Cardiac ventricle fibroblast (primary cell): Measurements from ENCODE around the gene PROM2. TPM values are rescaled to one million over a fixed set of nuclear protein-coding genes. Genes with fewer than 3 reads are reported as not detected.

Experiments used
- total RNA-seq: library from RNA; depleted of rRNA; stranded (reverse); fragments of >200 nt; gene quantifications from 2 replicates; pipeline ENCODE4 v1.2.3, GENCODE V29; 2015

The PROM2 gene, protein sequence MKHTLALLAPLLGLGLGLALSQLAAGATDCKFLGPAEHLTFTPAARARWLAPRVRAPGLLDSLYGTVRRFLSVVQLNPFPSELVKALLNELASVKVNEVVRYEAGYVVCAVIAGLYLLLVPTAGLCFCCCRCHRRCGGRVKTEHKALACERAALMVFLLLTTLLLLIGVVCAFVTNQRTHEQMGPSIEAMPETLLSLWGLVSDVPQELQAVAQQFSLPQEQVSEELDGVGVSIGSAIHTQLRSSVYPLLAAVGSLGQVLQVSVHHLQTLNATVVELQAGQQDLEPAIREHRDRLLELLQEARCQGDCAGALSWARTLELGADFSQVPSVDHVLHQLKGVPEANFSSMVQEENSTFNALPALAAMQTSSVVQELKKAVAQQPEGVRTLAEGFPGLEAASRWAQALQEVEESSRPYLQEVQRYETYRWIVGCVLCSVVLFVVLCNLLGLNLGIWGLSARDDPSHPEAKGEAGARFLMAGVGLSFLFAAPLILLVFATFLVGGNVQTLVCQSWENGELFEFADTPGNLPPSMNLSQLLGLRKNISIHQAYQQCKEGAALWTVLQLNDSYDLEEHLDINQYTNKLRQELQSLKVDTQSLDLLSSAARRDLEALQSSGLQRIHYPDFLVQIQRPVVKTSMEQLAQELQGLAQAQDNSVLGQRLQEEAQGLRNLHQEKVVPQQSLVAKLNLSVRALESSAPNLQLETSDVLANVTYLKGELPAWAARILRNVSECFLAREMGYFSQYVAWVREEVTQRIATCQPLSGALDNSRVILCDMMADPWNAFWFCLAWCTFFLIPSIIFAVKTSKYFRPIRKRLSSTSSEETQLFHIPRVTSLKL
- total RNA-seq: 0.25 and 0.29 TPM in 2 replicates

DNA sequence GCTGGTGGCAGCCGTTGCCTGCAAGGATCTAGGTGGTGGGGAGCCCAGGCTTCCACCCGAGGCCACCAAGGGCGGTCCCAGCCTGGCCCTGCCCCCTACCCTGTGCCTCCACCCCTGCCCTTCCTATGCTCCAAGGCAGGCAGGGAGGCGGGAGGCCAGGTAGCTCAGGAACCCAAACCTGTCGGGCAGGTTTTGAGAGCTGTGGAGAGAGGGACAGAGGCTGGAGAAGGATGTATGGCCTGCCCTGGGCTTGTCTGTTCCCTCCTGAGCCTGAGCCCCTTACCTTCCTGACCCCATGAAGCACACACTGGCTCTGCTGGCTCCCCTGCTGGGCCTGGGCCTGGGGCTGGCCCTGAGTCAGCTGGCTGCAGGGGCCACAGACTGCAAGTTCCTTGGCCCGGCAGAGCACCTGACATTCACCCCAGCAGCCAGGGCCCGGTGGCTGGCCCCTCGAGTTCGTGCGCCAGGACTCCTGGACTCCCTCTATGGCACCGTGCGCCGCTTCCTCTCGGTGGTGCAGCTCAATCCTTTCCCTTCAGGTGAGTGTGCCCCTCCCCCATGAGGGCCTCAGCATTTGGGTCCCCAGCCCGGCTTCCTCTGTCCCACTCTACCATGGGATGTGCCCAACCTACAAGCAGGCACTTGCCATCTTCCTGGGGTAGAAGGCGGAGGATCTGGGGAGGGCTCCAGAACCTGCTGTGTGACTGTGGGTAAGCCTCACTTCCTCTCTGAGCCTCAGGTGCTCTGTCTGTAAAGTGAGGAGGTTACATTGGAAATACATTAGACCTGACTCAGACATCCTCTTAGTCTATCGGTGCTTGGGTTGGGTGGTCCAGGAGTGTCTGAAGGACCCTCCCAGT is at the start of gene PROM2:
PROM2 (plus strand) TSS at position 159 of the 860 bp plus-strand sequence; CDS start at position 296, 137 bp downstream.

DNA sequence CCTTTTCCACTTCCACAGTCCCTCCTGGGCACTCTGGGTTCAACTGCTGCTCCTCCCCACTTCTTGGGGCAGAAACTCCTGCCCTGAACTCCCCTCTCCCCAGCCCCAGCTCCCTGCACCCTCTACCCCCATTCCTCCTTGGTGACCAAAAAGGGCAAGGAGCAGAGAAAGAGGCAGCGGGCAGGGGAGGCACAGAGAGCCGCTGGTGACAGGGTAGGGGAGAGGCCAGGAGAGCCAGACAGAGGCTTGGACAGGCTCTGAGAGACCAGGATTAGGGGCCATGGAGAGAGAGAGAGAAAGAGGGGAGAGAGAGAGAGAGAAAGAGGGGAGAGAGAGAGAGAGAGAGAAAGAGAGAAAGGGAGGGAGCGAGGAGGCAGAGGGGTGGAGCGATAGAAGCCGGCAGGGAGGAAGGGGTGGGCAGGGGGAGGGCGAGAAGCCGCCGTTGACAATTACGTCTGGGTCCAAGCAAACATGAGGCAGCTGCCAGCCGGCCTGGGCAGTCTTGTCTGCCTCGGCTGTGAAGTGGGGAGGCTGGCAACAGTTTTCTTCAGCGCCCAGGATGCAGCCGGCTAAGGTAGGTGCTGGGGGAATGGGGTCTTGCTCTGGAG is 22.7 kb downstream of the PROM2 start, which contains the start of gene KCNIP3:
KCNIP3 (plus strand) TSS at position 468 of the 608 bp plus-strand sequence; CDS start at position 560, 92 bp downstream.

Other genes starting within 250 kb of the PROM2 start
- gene MAL, start 248.7 kb upstream of the PROM2 start, total RNA-seq: not detected in 2 replicates
- 23.0 and 23.9 TPM in 2 replicates for gene MRPS5, start 152.6 kb upstream of the PROM2 start, total RNA-seq
- 6.6 and 7.7 TPM in 2 replicates for gene ZNF514, start 114.6 kb upstream of the PROM2 start, total RNA-seq
- gene ZNF2, start 108.6 kb upstream of the PROM2 start, total RNA-seq: 5.2 and 6.3 TPM in 2 replicates
- gene ZNF892, start 66.9 kb upstream of the PROM2 start, total RNA-seq: 2.3 and 4.4 TPM in 2 replicates
- 14.0 and 14.2 TPM in 2 replicates for gene KCNIP3, start 22.9 kb downstream of the PROM2 start, total RNA-seq
- 6.7 and 17.2 TPM in 2 replicates for gene FAHD2A, start 128.3 kb downstream of the PROM2 start, total RNA-seq
- not detected in 2 replicates for gene TRIM43B, start 210.3 kb downstream of the PROM2 start, total RNA-seq